ENCODE measurements around the gene SLC34A2.

DNA sequence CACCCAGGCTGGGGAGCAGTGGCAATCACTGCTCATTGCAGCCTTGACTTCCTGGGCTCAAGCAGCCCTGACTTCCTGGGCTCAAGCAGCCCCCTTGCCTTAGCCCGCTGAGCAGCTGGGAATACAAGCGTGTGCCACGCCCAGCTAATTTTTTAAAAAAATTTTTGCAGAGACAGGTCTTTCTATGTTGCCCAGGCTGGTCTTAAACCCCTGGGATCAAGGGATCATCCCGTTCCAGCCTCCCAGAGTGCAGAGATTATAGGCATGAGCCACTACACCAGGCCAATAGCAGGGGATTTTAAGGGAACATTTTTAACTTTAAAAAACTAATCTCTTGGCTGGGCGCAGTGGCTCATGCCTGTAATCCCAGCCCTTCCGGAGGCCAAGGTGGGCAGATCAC is 5.3 kb upstream of the SLC34A2 start:
- TF ChIP-seq TAF1 (IDR thresholded peaks at IDR 0.05; ENCODE audit: borderline replicate concordance, insufficient read depth, low read length) (no peak), POLR2AphosphoS5 (IDR thresholded peaks at IDR 0.05; ENCODE audit: low read depth, low read length) (no peak), SIN3A (IDR thresholded peaks at IDR 0.05; ENCODE audit: borderline replicate concordance, insufficient read depth, low read length) (no peak)
- TF ChIP-seq, protein P1, sequence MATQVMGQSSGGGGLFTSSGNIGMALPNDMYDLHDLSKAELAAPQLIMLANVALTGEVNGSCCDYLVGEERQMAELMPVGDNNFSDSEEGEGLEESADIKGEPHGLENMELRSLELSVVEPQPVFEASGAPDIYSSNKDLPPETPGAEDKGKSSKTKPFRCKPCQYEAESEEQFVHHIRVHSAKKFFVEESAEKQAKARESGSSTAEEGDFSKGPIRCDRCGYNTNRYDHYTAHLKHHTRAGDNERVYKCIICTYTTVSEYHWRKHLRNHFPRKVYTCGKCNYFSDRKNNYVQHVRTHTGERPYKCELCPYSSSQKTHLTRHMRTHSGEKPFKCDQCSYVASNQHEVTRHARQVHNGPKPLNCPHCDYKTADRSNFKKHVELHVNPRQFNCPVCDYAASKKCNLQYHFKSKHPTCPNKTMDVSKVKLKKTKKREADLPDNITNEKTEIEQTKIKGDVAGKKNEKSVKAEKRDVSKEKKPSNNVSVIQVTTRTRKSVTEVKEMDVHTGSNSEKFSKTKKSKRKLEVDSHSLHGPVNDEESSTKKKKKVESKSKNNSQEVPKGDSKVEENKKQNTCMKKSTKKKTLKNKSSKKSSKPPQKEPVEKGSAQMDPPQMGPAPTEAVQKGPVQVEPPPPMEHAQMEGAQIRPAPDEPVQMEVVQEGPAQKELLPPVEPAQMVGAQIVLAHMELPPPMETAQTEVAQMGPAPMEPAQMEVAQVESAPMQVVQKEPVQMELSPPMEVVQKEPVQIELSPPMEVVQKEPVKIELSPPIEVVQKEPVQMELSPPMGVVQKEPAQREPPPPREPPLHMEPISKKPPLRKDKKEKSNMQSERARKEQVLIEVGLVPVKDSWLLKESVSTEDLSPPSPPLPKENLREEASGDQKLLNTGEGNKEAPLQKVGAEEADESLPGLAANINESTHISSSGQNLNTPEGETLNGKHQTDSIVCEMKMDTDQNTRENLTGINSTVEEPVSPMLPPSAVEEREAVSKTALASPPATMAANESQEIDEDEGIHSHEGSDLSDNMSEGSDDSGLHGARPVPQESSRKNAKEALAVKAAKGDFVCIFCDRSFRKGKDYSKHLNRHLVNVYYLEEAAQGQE (IDR thresholded peaks at IDR 0.05; ENCODE audit: insufficient read depth in 1 of 2, low read depth in 2 of 2, low read length in 2 of 2): no peak

Data from PFSK-1 (cell line).